GM12878 (cell line): Measurements from ENCODE around the gene CLIP2. TPM values are rescaled to one million over a fixed set of nuclear protein-coding genes. Genes with fewer than 3 reads are reported as not detected.

Source experiments
- ATAC-seq: fragments of 200-7000 bp; cut with Tn5 transposase; 3 replicates; pipeline ENCODE4 v1.9.1; 2020; ENCODE audit warnings: mild to moderate bottlenecking, moderate library complexity
- BruUV-seq: library from RNA; stranded (reverse); fragments of 400-500 nt; replicated peaks from 2 replicates; lab custom pipeline; 2021; lab: Mats Ljungman, UMichigan
- CTCF ChIA-PET: fragments of 300-600 bp; sonication (Branson Sonifier 250); formaldehyde crosslinking; extraction: SDS; loops from one replicate; lab custom pipeline; 2021; ENCODE audit warnings: inconsistent platforms; lab: Yijun Ruan, JAX
- POLR2A ChIA-PET: fragments of 350-600 bp; formaldehyde crosslinking; extraction: SDS; loops from one replicate; lab custom pipeline; 2021; ENCODE audit warnings: inconsistent platforms; lab: Charles Lee
- RAD21 ChIA-PET: fragments of 300-600 bp; sonication (Branson Sonifier 250); formaldehyde crosslinking; loops from one replicate; lab custom pipeline; 2023; ENCODE audit warnings: antibody characterized with exemption; ENCODE audit not compliant: unreplicated experiment; lab: Charles Lee
- SMC1A ChIA-PET: fragments of 300-600 bp; sonication (Branson Sonifier 250); formaldehyde crosslinking; loops from one replicate; lab custom pipeline; 2023; ENCODE audit not compliant: unreplicated experiment, uncharacterized antibody; lab: Charles Lee
- DNase-seq: peaks from one replicate; pipeline ENCODE4 v3.0.0-alpha.2; 2011; ENCODE audit warnings: low read depth, low spot score
- FAIRE-seq: peaks from 3 replicates; lab custom pipeline; 2011; peaks lifted over from hg19 to GRCh38; lab: Jason Lieb, UNC
- H2AFZ ChIP-seq: 2 replicates; pipeline ENCODE4 v1.6.0; 2011; ENCODE audit warnings: low read depth, low read length, control low read depth; ENCODE audit not compliant: control insufficient read depth
- H3K27ac ChIP-seq: 2 replicates; pipeline ENCODE4 v1.5.1; 2011; ENCODE audit warnings: control low read depth; ENCODE audit not compliant: control insufficient read depth, insufficient read depth
- H3K27me3 ChIP-seq, 2 experiments: replicated peaks in 1 of 2; 2 replicates each; pipeline versions ENCODE4 v1.6.0 to v1.6.1; 2011; ENCODE audit warnings: low read length in 1 of 2; ENCODE audit not compliant: control insufficient read depth in 2 of 2, insufficient read depth in 2 of 2
- H3K36me3 ChIP-seq, 2 experiments: 2 replicates each; pipeline ENCODE4 v1.5.1; 2011; ENCODE audit warnings: low read length in 1 of 2; ENCODE audit not compliant: control insufficient read depth in 2 of 2, insufficient read depth in 2 of 2
- H3K4me1 ChIP-seq: 2 replicates; pipeline ENCODE4 v1.6.1; 2011; ENCODE audit warnings: mild to moderate bottlenecking, low read length, moderate library complexity, mixed read lengths; ENCODE audit not compliant: control insufficient read depth, insufficient read depth
- H3K4me2 ChIP-seq: 2 replicates; pipeline ENCODE4 v1.6.0; 2011; ENCODE audit warnings: control low read depth; ENCODE audit not compliant: control insufficient read depth, insufficient read depth
- H3K4me3 ChIP-seq: fragments of 200-600 bp; sonication (generic); 2 replicates; pipeline ENCODE4 v1.5.1; 2016
- H3K79me2 ChIP-seq: 2 replicates; pipeline ENCODE4 v1.6.0; 2011; ENCODE audit warnings: low read length; ENCODE audit not compliant: control insufficient read depth, insufficient read depth
- H3K9ac ChIP-seq: 2 replicates; pipeline ENCODE4 v1.8.0; 2011; ENCODE audit warnings: low read length, control low read depth, mixed read lengths; ENCODE audit not compliant: control insufficient read depth, insufficient read depth
- H3K9me3 ChIP-seq: replicated peaks from 3 replicates; pipeline ENCODE4 v1.5.1; 2011; ENCODE audit warnings: mild to moderate bottlenecking, low read length; ENCODE audit not compliant: control insufficient read depth, insufficient read depth
- H4K20me1 ChIP-seq: 2 replicates; pipeline ENCODE4 v1.6.0; 2011; ENCODE audit not compliant: control insufficient read depth, insufficient read depth
- EZH2 ChIP-seq: IDR thresholded peaks from 2 replicates; pipeline ENCODE4 v1.6.1; 2012; ENCODE audit warnings: low read depth, mild to moderate bottlenecking, control low read depth, inconsistent platforms, low read length, borderline replicate concordance; ENCODE audit not compliant: control insufficient read depth
- FOXM1 ChIP-seq: IDR thresholded peaks from 2 replicates; pipeline ENCODE4 v1.6.1; 2012; ENCODE audit warnings: low read depth, mild to moderate bottlenecking, inconsistent platforms, low read length, moderate library complexity
- POLR2AphosphoS5 ChIP-seq: IDR thresholded peaks from 2 replicates; pipeline ENCODE4 v1.6.1; 2011; ENCODE audit warnings: mild to moderate bottlenecking, low read length, inconsistent platforms
- SMAD1 ChIP-seq: fragments of 450-650 bp; IDR thresholded peaks from 2 replicates; pipeline ENCODE4 v1.6.1; 2018; ENCODE audit warnings: mild to moderate bottlenecking, low read depth; ENCODE audit not compliant: partially characterized antibody
- SUZ12 ChIP-seq: fragments of 200-600 bp; sonication (generic); IDR thresholded peaks from one replicate; pipeline ENCODE4 v1.6.1; 2018; ENCODE audit warnings: antibody characterized with exemption, mild to moderate bottlenecking; ENCODE audit not compliant: unreplicated experiment
- TCF3 ChIP-seq: IDR thresholded peaks from 2 replicates; pipeline ENCODE4 v1.6.1; 2012; ENCODE audit warnings: low read depth, mild to moderate bottlenecking, low read length, borderline replicate concordance; ENCODE audit not compliant: insufficient read depth
- ZNF384 ChIP-seq: IDR thresholded peaks from 2 replicates; pipeline ENCODE4 v1.6.1; 2012; ENCODE audit warnings: low read depth, mild to moderate bottlenecking, low read length, improper control_type of control experiment, borderline replicate concordance
- WGBS: methylation state at CpG from one replicate; pipeline ENCODE4 v1.1.6; 2016; ENCODE audit warnings: low lambda C conversion rate; ENCODE audit not compliant: insufficient replicate concordance, insufficient coverage; ENCODE audit errors: missing lambda C conversion rate; 5-methylcytosine and 5-hydroxymethylcytosine counted together
- in situ Hi-C: fragments of 300-500 bp; cut with MboI; formaldehyde crosslinking; loops from 9 replicates; pipeline ENCODE4 v1.14.3; 2018; ENCODE audit warnings: mixed read lengths
- intact Hi-C: fragments of 100-400 bp; cut with micrococcal nuclease; formaldehyde crosslinking; loops from one replicate; pipeline ENCODE4 v1.14.2; 2022; ENCODE audit not compliant: unreplicated experiment
- polyA plus RNA-seq, 11 experiments: library from polyadenylated mRNA; depleted of rRNA in 4 of 11; unstranded in 6 of 11; stranded (reverse) in 5 of 11; fragments of >200 nt; fragmentation: Nextera tagmentation in 4 of 11; fragmentation: Illumina TruSeq in 1 of 11; extraction: Ambion mirVana in 4 of 11; extraction: Trizol in 1 of 11; gene quantifications; 1 replicate in 1 of 11; 2 replicates in 10 of 11; pipeline versions ENCODE4 v1.2.1 to v1.2.3, GENCODE V29; 2011 to 2016; ENCODE audit warnings: inconsistent platforms in 2 of 11, missing spikeins in 2 of 11, low read depth in 1 of 11
- total RNA-seq, 4 experiments: library from RNA; depleted of rRNA in 3 of 4; stranded (reverse); fragments of >200 nt in 3 of 4; fragmentation: Illumina TruSeq in 1 of 4; extraction: Trizol in 1 of 4; gene quantifications; 2 replicates each; pipeline versions ENCODE4 v1.2.1 to v1.2.3, GENCODE V29; 2013 to 2021
- TF ChIP-seq, protein P1 (sequence below): IDR thresholded peaks from 2 replicates; pipeline ENCODE4 v1.6.1; 2011; ENCODE audit warnings: low read depth, mild to moderate bottlenecking, low read length, moderate library complexity, borderline replicate concordance; ENCODE audit errors: extremely low read depth
- TF ChIP-seq, protein P2 (sequence below): fragments of 450-650 bp; IDR thresholded peaks from 2 replicates; pipeline ENCODE4 v1.6.1; 2017; ENCODE audit warnings: low read depth, mild to moderate bottlenecking, moderate library complexity
- TF ChIP-seq, protein P3 (sequence below): IDR thresholded peaks from 2 replicates; pipeline ENCODE4 v1.6.1; 2012; ENCODE audit warnings: low read depth, low read length, improper control_type of control experiment

The CLIP2 gene
- total and polyA plus RNA-seq, 10 of the 15 experiments (the other 5 are each of a cell fraction or from before 2014, with no cell fraction given) = 0.26 to 56.3 (median 21.0) TPM

DNA sequence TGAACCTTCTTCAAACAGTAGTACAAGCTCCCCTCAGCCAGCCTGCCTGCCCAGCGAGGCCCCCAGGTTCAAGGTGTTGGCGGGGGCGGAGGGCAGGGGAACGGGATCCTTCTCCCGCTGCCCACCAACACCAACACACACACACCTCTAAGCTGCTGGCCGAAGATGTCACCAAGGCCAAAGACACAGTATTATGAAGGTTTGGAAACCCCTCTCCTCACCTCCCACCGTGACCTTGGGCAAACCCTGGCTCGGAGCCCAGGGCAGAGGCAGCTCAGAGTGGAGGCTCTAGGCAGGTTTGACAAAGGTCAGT, 115.1 kb downstream of the CLIP2 start:
- no peaks in the 10 kb centered on the region for H3K79me2 ChIP-seq
- no peak overlapping the region for H3K4me2 ChIP-seq
- H3K27me3 ChIP-seq = no peaks in the 10 kb centered on the region
- FAIRE-seq (no peak), ATAC-seq (no peak), DNase-seq (no peak)
- intact Hi-C loops = no loop called here
- ChIA-PET POLR2A (no interaction called here), SMC1A (no interaction called here), CTCF (interaction anchor here (0.6 to 4.5 kb wide), 3 partner anchors 129 to 198 kb away, joined by 3 to 19 read pairs (median 6); no protein-coding TSS in a partner anchor), RAD21 (interaction anchor here (1.1 kb wide), 1 partner anchor 198 kb away, joined by 7 read pairs; no protein-coding TSS in a partner anchor)
- H3K9me3 ChIP-seq = no peaks in the 10 kb centered on the region
- no peak overlapping the region for H3K9ac ChIP-seq
- WGBS = 100% methylated on average over 8 of the region's 8 CpGs
- H3K36me3 ChIP-seq = peaks cover 11 to 22% of the 10 kb centered on the region in 2 experiments; a peak in 3 of 4 replicates
- H3K27ac ChIP-seq = no peak overlapping the region
- H4K20me1 ChIP-seq = no peaks in the 10 kb centered on the region
- no TSS peak for BruUV-seq
- no peaks in the 10 kb centered on the region for H3K4me1 ChIP-seq
- H2AFZ ChIP-seq = no peak overlapping the region
- no peak overlapping the region for H3K4me3 ChIP-seq
- TF ChIP-seq, protein P1, sequence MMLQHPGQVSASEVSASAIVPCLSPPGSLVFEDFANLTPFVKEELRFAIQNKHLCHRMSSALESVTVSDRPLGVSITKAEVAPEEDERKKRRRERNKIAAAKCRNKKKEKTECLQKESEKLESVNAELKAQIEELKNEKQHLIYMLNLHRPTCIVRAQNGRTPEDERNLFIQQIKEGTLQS = no peak
- TF ChIP-seq SMAD1 = no peak
- TF ChIP-seq, protein P2, sequence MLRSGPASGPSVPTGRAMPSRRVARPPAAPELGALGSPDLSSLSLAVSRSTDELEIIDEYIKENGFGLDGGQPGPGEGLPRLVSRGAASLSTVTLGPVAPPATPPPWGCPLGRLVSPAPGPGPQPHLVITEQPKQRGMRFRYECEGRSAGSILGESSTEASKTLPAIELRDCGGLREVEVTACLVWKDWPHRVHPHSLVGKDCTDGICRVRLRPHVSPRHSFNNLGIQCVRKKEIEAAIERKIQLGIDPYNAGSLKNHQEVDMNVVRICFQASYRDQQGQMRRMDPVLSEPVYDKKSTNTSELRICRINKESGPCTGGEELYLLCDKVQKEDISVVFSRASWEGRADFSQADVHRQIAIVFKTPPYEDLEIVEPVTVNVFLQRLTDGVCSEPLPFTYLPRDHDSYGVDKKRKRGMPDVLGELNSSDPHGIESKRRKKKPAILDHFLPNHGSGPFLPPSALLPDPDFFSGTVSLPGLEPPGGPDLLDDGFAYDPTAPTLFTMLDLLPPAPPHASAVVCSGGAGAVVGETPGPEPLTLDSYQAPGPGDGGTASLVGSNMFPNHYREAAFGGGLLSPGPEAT = no peak
- TF ChIP-seq EZH2 = no peak
- no peak for TF ChIP-seq SUZ12
- no peak for TF ChIP-seq POLR2AphosphoS5
- TF ChIP-seq ZNF384 = no peak
- no peak for TF ChIP-seq FOXM1
- no peak for TF ChIP-seq TCF3
- TF ChIP-seq, protein P3, sequence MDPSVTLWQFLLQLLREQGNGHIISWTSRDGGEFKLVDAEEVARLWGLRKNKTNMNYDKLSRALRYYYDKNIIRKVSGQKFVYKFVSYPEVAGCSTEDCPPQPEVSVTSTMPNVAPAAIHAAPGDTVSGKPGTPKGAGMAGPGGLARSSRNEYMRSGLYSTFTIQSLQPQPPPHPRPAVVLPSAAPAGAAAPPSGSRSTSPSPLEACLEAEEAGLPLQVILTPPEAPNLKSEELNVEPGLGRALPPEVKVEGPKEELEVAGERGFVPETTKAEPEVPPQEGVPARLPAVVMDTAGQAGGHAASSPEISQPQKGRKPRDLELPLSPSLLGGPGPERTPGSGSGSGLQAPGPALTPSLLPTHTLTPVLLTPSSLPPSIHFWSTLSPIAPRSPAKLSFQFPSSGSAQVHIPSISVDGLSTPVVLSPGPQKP = no peak
- in situ Hi-C loops = loop anchor here (5.0 kb wide), 2 partner anchors 197 to 342 kb away; no protein-coding TSS in a partner anchor
